Suprapubic skin (tissue), 4 donors: ENCODE data around the gene TMX2. TPM values are rescaled to one million over a fixed set of nuclear protein-coding genes. Genes with fewer than 3 reads are reported as not detected.
"Not testable (repeated sequence)": the region's sequence is repeated elsewhere in the genome, so short reads cannot be mapped to it uniquely, and the experiment has no call there.

Experiments used
- DNase-seq, 2 donors: peaks; one replicate each; pipeline ENCODE4 v3.0.0-alpha.2; 2019; ENCODE audit warnings: low spot score in 2 of 2
- H3K27ac ChIP-seq: fragments of 200-600 bp; sonication (generic); one replicate; pipeline ENCODE4 v1.5.1; 2019
- H3K27me3 ChIP-seq: fragments of 200-600 bp; sonication (generic); one replicate; pipeline ENCODE4 v1.5.1; 2019
- H3K36me3 ChIP-seq: fragments of 200-600 bp; sonication (generic); one replicate; pipeline ENCODE4 v1.5.1; 2019
- H3K4me1 ChIP-seq: fragments of 200-600 bp; sonication (generic); one replicate; pipeline ENCODE4 v1.5.1; 2019
- H3K4me3 ChIP-seq: fragments of 200-600 bp; sonication (generic); one replicate; pipeline ENCODE4 v1.5.1; 2019; ENCODE audit warnings: mild to moderate bottlenecking
- H3K9me3 ChIP-seq: fragments of 200-600 bp; sonication (generic); one replicate; pipeline ENCODE4 v1.5.1; 2019
- CTCF ChIP-seq, 2 donors: fragments of 200-600 bp in 1 of 2; fragments of 450-650 bp in 1 of 2; sonication (generic) in 1 of 2; IDR thresholded peaks; one replicate each; pipeline ENCODE4 v1.5.1; 2016 to 2019; ENCODE audit warnings: antibody characterized with exemption in 2 of 2, mild to moderate bottlenecking in 1 of 2, moderate library complexity in 1 of 2
- EP300 ChIP-seq: sonication (generic); formaldehyde crosslinking; IDR thresholded peaks from one replicate; pipeline ENCODE4 v1.6.1; 2017; ENCODE audit warnings: antibody characterized with exemption
- POLR2A ChIP-seq, 2 donors: fragments of 450-650 bp; IDR thresholded peaks; one replicate each; pipeline ENCODE4 v1.6.1; 2017; ENCODE audit warnings: antibody characterized with exemption in 2 of 2, mild to moderate bottlenecking in 2 of 2, moderate library complexity in 2 of 2
- POLR2AphosphoS5 ChIP-seq, 3 donors: sonication (generic); formaldehyde crosslinking; IDR thresholded peaks; one replicate each; pipeline ENCODE4 v1.6.1; 2017; ENCODE audit warnings: antibody characterized with exemption in 3 of 3
- WGBS: methylation state at CpG from one replicate; pipeline ENCODE4 v1.1.5; 2018; 5-methylcytosine and 5-hydroxymethylcytosine counted together
- total RNA-seq, 4 donors: library from RNA; depleted of rRNA; stranded (reverse); fragments of >200 nt; gene quantifications; one replicate each; pipeline ENCODE4 v1.1.0, GENCODE V29; 2016

The TMX2 gene
- total RNA-seq, 4 donors from 2014 or later = 36.9 to 67.7 (median 55.0) TPM

- no peak for DNase-seq
- H3K9me3 ChIP-seq = no peaks in the 10 kb centered on the region
- TF ChIP-seq POLR2AphosphoS5 (IDR thresholded peaks at IDR 0.05) (no peak), CTCF (IDR thresholded peaks at IDR 0.05) (no peak), POLR2A (IDR thresholded peaks at IDR 0.05) (no peak), EP300 (no peak)
- H3K27ac ChIP-seq = peak overlapping the region; percentile 91
- peaks cover 51% of the 10 kb centered on the region for H3K36me3 ChIP-seq
- no peak overlapping the region for H3K4me3 ChIP-seq
- H3K4me1 ChIP-seq = peaks cover 39% of the 10 kb centered on the region
- WGBS = 56% methylated on average over 1 of the region's 1 CpG
- H3K27me3 ChIP-seq = no peaks in the 10 kb centered on the region
Observed at GRCh38 chr11:57681168-57681567, 31.2 kb upstream of the TMX2 start.

GRCh38 chr11:57690474-57690873, 21.9 kb upstream of the TMX2 start:
- not testable (repeated sequence) for H3K4me1 ChIP-seq, H3K27me3 ChIP-seq, H3K4me3 ChIP-seq, H3K9me3 ChIP-seq, DNase-seq, H3K27ac ChIP-seq
- peaks cover 93% of the 10 kb centered on the region for H3K36me3 ChIP-seq
- WGBS = over 99% methylated on average over 5 of the region's 5 CpGs

GRCh38 chr11:57698843-57699365, 13.5 kb upstream of the TMX2 start:
- WGBS = 100% methylated on average over 2 of the region's 18 CpGs
- Histone ChIP-seq H3K4me1 (no peaks in the 10 kb centered on the region), H3K36me3 (peaks cover 92% of the 10 kb centered on the region), H3K4me3 (no peak overlapping the region), H3K9me3 (no peaks in the 10 kb centered on the region), H3K27me3 (no peaks in the 10 kb centered on the region), H3K27ac (no peak overlapping the region)
- no peak for DNase-seq
- no peak for TF ChIP-seq POLR2A (IDR thresholded peaks at IDR 0.05)
- no peak for TF ChIP-seq CTCF (IDR thresholded peaks at IDR 0.05)
- no peak for TF ChIP-seq EP300
- TF ChIP-seq POLR2AphosphoS5 (IDR thresholded peaks at IDR 0.05) = no peak

GRCh38 chr11:57699813-57700212, 12.6 kb upstream of the TMX2 start:
- 89% methylated on average over 10 of the region's 10 CpGs for WGBS
- no peak for TF ChIP-seq POLR2A (IDR thresholded peaks at IDR 0.05)
- no peak for TF ChIP-seq POLR2AphosphoS5 (IDR thresholded peaks at IDR 0.05)
- TF ChIP-seq EP300 = no peak
- TF ChIP-seq CTCF (IDR thresholded peaks at IDR 0.05) = no peak
- no peaks in the 10 kb centered on the region for H3K9me3 ChIP-seq
- no peaks in the 10 kb centered on the region for H3K4me1 ChIP-seq
- H3K27ac ChIP-seq = no peak overlapping the region
- H3K27me3 ChIP-seq = no peaks in the 10 kb centered on the region
- peaks cover 92% of the 10 kb centered on the region for H3K36me3 ChIP-seq
- no peak overlapping the region for H3K4me3 ChIP-seq
- DNase-seq = no peak

- Histone ChIP-seq H3K27ac (no peak overlapping the region), H3K27me3 (no peaks in the 10 kb centered on the region), H3K4me3 (no peak overlapping the region), H3K36me3 (peaks cover 90% of the 10 kb centered on the region), H3K4me1 (no peaks in the 10 kb centered on the region), H3K9me3 (no peaks in the 10 kb centered on the region)
- TF ChIP-seq POLR2A (IDR thresholded peaks at IDR 0.05) = no peak
- TF ChIP-seq POLR2AphosphoS5 (IDR thresholded peaks at IDR 0.05) = no peak
- DNase-seq = no peak
- 72% methylated on average over 3 of the region's 3 CpGs for WGBS
Observed at GRCh38 chr11:57700425-57700824, 12.0 kb upstream of the TMX2 start.

GRCh38 chr11:57703341-57703740, 9.1 kb upstream of the TMX2 start:
- Histone ChIP-seq H3K4me3 (no peak overlapping the region), H3K27ac (no peak overlapping the region), H3K9me3 (no peaks in the 10 kb centered on the region), H3K4me1 (no peaks in the 10 kb centered on the region), H3K27me3 (no peaks in the 10 kb centered on the region), H3K36me3 (peaks cover 64% of the 10 kb centered on the region)
- TF ChIP-seq POLR2A (IDR thresholded peaks at IDR 0.05) = no peak
- no peak for TF ChIP-seq POLR2AphosphoS5 (IDR thresholded peaks at IDR 0.05)
- no peak for TF ChIP-seq EP300
- no peak for TF ChIP-seq CTCF (IDR thresholded peaks at IDR 0.05)
- no peak for DNase-seq
- WGBS = 85% methylated on average over 4 of the region's 4 CpGs
